ENCODE results near the gene GPR84.
A peak's percentile ranks its signal among the peaks of the same experiment; 100 is the strongest.

GPR84 gene

DNA sequence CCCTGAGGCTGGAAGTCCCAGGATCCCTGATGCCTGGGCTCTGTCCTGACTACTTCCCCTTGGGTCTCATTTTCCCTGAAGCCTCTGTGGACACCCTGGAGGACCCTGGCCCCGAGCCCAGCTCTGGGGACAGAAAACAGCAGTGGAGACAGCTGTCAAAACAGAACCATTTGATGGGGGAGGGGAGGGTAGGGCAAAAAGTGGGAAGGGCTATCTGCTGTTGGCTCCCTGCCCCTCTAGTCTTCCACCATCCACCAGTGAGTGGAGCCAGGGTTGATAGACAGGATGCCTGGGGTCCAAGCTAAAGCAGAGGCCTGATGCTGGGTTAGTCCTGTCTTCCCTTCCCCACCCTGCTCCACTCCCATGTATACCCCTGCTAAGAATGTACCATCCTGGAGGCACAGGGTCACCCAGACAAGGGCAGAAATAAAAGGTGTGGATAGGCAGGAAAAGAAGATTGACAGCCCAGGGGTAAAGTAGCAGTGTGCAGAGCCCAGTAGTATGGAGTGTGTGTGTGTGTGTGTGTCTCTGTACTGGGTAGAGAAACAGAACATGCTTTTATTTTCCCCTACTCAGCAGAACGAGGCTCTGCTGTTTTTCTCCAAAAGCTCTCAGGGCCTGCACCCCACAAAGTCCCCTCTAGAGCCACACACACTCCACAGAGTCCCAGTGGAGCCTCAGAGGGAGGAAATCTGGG is 10.4 kb upstream of the GPR84 start:
- no peak for TF ChIP-seq ZFX (IDR thresholded peaks at IDR 0.05)
- TF ChIP-seq CTCF (conservative IDR thresholded peaks at IDR 0.05) = no peak
- no peak overlapping the region for H3K27ac ChIP-seq

DNA sequence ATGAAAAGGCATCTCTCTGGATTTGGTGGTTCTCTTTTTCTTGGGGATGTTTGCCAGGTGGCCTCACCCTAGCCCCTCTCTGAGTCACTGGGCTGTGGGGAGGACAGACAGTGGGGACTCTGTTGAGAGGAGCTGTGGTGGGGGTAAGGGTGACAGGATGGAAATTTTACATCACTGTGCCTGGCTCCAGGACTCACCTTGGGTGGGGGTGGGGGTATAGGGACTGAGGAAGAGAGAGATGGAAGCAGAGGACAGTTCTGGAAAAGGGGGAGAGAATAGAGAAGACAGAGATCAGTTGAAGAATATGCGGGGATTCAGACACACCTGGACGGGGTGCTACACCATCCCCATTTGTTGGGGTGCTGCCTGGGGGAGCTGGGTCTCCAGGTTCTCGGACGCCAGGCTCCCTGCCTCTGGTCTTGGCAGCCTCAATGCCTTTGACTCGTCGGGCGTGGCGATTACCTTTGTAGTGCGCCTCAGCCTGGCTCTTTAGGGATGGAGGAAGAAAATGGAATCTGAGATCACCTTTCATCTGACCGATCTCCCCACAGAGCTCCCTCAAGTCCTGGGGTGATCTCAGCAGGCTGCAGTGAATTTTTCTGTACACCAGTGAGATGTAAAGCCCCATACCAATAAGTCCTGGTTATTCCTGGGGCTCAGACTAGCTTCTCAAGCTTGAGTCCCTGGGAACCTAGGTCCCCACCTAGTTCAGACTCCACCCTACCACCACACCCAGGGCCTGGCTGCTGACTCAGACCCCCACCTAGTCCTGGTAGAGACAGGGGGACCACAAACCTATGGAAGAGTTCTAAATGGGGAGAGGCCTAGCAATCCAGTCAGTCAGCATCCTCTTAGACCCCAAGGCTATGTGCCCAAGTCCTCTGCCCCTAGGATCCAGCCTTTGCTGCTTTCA is 9.6 kb upstream of the GPR84 start:
- TF ChIP-seq CTCF (conservative IDR thresholded peaks at IDR 0.05) (no peak), ZFX (IDR thresholded peaks at IDR 0.05) (no peak)
- no peak overlapping the region for H3K27ac ChIP-seq

GRCh38 chr12:54372113-54372806 is 8.0 kb upstream of the GPR84 start:
- no peak overlapping the region for H3K27ac ChIP-seq
- TF ChIP-seq ZFX (IDR thresholded peaks at IDR 0.05) (no peak), CTCF (conservative IDR thresholded peaks at IDR 0.05) (no peak)

GRCh38 chr12:54371328-54372112 is 7.2 kb upstream of the GPR84 start:
- TF ChIP-seq ZFX (IDR thresholded peaks at IDR 0.05) (no peak), CTCF (conservative IDR thresholded peaks at IDR 0.05) (no peak)
- no peak overlapping the region for H3K27ac ChIP-seq

DNA sequence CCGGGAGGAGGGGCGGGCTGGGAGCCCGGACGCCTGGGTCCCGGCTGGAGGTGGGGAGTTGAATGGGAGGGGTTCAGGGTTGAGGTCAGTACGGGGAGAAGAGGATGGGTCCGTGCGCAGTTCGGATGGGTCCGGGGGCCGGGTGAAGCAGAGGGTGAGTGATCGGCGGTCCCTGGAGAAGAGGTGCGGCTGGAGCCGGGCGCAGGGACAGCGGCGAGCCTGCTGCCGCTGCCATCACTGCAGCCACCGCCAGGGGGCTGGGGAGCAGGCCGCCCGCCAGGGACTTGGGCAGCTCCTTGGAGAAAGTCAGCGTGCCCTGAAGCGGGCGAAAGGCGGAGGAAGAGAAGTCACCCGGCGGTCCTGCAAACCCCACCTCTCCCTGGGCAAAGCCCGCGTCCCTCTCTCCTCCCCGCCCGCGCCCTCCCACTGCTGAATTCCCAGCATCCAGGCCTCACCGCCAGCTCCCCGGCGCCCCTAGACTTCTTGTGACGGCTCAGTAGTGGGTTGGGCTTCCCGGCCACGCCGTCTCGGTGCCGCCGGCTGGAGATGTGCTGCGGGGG is 6.0 kb upstream of the GPR84 start:
- peak; percentile 92 for TF ChIP-seq CTCF (conservative IDR thresholded peaks at IDR 0.05)
- TF ChIP-seq ZFX (IDR thresholded peaks at IDR 0.05) = no peak
- no peak overlapping the region for H3K27ac ChIP-seq

- TF ChIP-seq ZFX (IDR thresholded peaks at IDR 0.05) (no peak), CTCF (conservative IDR thresholded peaks at IDR 0.05) (no peak)
- H3K27ac ChIP-seq = no peak overlapping the region
These were observed 5.4 kb upstream of the GPR84 start for GRCh38 chr12:54369597-54370131.
